RPMI8226 (cell line): ENCODE results near the gene PRRT3.
A peak's percentile ranks its signal among the peaks of the same experiment; 100 is the strongest.
"Not testable (repeated sequence)": the region's sequence is repeated elsewhere in the genome, so short reads cannot be mapped to it uniquely, and the experiment has no call there.

Experiments used
- DNase-seq: peaks from one replicate; pipeline ENCODE4 v3.0.0-alpha.2; 2015

Gene PRRT3

GRCh38 chr3:9897408-9898372 is 54.5 kb downstream of the PRRT3 start:
- DNase-seq = peak; percentile 74

DNA sequence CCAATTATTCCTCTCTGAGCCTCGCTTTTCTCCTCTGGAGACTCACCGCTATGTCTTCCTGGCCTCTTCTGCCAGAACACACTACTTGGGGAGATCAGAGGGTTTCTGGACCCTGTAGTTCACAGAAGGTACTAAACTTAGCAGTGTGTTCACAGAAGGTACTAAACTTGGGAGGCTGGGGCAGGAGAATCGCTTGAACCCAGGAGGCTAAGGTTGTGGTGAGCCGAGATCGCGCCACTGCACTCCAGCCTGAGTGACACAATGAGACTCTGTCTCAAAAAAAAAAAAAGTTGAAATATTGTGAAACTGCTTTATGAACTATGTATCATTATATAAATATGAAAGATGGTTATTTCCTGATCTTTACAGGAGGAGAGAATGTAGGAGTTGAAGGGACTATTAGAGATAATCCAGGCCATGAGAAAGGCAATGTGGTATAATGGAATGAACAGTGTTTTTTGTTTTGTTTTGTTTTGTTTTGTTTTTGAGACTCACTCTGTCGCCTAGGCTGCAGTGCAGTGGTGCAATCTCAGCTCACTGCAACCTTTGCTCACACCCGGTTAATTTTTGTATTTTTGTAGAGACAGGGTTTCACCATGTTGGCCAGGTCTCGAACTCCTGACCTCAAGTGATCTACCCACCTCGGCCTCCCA is 55.3 kb downstream of the PRRT3 start:
- DNase-seq = not testable (repeated sequence)

- not testable (repeated sequence) for DNase-seq
Measured at GRCh38 chr3:9895715-9896114, 56.5 kb downstream of the PRRT3 start.
